ENCODE measurements around the gene HPGDS. TPM values are rescaled to one million over a fixed set of nuclear protein-coding genes. Genes with fewer than 3 reads are reported as not detected.

HPGDS gene
- total RNA-seq, 4 donors from 2014 or later = 3.9 to 8.8 (median 5.0) TPM

- Histone ChIP-seq H3K27ac (no peak overlapping the region), H3K36me3 (no peaks in the 10 kb centered on the region), H3K9me3 (no peaks in the 10 kb centered on the region), H3K27me3 (no peaks in the 10 kb centered on the region), H3K4me3 (no peak overlapping the region), H3K4me1 (no peaks in the 10 kb centered on the region)
- TF ChIP-seq POLR2A (IDR thresholded peaks at IDR 0.05) = no peak
- TF ChIP-seq, protein P1, sequence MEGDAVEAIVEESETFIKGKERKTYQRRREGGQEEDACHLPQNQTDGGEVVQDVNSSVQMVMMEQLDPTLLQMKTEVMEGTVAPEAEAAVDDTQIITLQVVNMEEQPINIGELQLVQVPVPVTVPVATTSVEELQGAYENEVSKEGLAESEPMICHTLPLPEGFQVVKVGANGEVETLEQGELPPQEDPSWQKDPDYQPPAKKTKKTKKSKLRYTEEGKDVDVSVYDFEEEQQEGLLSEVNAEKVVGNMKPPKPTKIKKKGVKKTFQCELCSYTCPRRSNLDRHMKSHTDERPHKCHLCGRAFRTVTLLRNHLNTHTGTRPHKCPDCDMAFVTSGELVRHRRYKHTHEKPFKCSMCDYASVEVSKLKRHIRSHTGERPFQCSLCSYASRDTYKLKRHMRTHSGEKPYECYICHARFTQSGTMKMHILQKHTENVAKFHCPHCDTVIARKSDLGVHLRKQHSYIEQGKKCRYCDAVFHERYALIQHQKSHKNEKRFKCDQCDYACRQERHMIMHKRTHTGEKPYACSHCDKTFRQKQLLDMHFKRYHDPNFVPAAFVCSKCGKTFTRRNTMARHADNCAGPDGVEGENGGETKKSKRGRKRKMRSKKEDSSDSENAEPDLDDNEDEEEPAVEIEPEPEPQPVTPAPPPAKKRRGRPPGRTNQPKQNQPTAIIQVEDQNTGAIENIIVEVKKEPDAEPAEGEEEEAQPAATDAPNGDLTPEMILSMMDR (IDR thresholded peaks at IDR 0.05) = no peak
- no peak for DNase-seq
These were observed 13.8 kb upstream of the HPGDS start for GRCh38 chr4:94356444-94356843.

DNA sequence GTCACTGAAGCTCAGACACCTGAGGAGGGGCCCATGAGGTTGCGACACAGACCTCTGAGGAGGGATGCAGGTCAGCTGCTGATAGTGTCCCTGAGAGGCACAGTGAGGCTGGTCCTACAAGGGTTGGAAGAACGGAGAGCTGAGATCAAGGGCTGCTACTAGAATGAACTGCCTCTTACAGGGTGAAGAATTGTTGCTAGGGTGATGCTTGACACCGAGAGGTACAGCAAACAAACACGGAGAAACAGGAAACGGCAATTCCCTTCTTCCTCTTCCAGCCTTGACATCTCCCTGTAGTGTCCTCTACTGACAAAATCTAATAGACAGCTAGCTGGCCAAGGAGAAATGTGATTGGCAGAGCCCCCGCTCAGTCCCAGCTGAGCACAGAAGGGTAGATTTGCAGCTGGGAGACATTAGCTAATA is 11.8 kb upstream of the HPGDS start:
- no peaks in the 10 kb centered on the region for H3K27me3 ChIP-seq
- no peak for DNase-seq
- no peaks in the 10 kb centered on the region for H3K4me1 ChIP-seq
- H3K36me3 ChIP-seq = no peaks in the 10 kb centered on the region
- no peak overlapping the region for H3K27ac ChIP-seq
- TF ChIP-seq, protein P1 (IDR thresholded peaks at IDR 0.05) = no peak
- TF ChIP-seq POLR2A (IDR thresholded peaks at IDR 0.05) = no peak
- H3K9me3 ChIP-seq = no peaks in the 10 kb centered on the region
- no peak overlapping the region for H3K4me3 ChIP-seq

DNA sequence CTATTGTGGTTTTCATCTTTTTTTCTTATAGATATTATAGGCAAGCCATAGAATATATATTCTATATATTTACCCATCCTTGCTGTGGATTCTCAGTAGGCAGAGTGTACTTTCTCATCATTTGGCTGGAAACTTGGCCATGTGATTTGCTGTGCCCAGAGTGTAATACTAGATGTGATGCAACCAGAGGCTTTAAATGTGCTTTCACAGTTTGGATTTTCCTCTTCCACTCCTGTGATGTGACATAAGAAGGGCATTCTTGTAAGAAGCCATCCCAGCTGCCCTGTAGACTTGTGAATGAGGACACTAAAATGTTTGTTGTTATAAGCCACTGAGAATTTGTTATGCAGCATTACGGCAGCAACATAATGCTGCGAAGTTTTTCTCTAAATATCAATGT is 10.4 kb upstream of the HPGDS start:
- no peaks in the 10 kb centered on the region for H3K9me3 ChIP-seq
- TF ChIP-seq POLR2A (IDR thresholded peaks at IDR 0.05) = no peak
- TF ChIP-seq, protein P1 (IDR thresholded peaks at IDR 0.05) = no peak
- DNase-seq = no peak
- H3K36me3 ChIP-seq = no peaks in the 10 kb centered on the region
- H3K27me3 ChIP-seq = no peaks in the 10 kb centered on the region
- no peak overlapping the region for H3K27ac ChIP-seq
- no peaks in the 10 kb centered on the region for H3K4me1 ChIP-seq
- H3K4me3 ChIP-seq = no peak overlapping the region

DNA sequence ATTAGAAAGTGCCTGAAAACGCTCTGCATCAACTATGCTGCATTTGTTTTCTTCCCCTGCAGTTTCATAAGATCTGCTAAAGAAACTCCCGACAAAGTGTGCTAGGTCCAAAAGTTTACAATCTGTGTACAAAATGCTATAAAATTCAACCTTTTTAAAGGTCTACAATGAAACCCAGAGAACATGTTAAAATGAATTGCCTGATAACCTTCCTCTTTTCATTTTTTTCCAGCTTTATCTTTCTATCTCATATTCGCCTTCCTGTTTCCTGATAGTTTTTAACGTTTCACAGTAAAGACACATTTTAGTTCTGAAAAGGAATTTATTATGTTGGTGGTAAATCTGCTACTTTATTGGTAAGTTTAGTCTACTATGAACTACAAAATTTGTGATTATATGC is 9.5 kb upstream of the HPGDS start:
- Histone ChIP-seq H3K36me3 (no peaks in the 10 kb centered on the region), H3K9me3 (no peaks in the 10 kb centered on the region), H3K27me3 (no peaks in the 10 kb centered on the region), H3K27ac (no peak overlapping the region), H3K4me3 (no peak overlapping the region), H3K4me1 (no peaks in the 10 kb centered on the region)
- TF ChIP-seq POLR2A (IDR thresholded peaks at IDR 0.05) = no peak
- TF ChIP-seq, protein P1 (IDR thresholded peaks at IDR 0.05) = no peak
- DNase-seq = no peak

DNA sequence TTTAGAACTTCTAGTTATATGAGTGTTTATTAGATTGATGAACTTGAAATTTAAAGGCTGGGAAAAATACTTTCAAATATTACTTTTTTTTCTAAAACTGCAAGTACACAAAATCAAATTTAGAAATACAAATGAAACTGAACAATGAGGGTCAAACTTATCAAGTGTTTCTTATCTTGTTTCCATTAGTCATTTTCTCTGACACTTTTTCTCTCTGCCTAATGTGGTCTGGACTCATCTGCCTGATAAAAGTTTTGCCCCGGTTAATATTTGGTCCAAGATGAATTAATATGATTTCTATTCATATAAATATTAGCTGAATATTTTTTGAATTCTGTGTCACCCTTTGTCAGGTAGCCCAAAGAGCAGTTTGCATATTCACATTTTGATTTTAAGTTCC is 8.7 kb upstream of the HPGDS start:
- TF ChIP-seq, protein P1 (IDR thresholded peaks at IDR 0.05) = no peak
- TF ChIP-seq POLR2A (IDR thresholded peaks at IDR 0.05) = no peak
- H3K9me3 ChIP-seq = no peaks in the 10 kb centered on the region
- DNase-seq = no peak
- H3K27me3 ChIP-seq = no peaks in the 10 kb centered on the region
- no peak overlapping the region for H3K27ac ChIP-seq
- no peaks in the 10 kb centered on the region for H3K36me3 ChIP-seq
- H3K4me1 ChIP-seq = no peaks in the 10 kb centered on the region
- no peak overlapping the region for H3K4me3 ChIP-seq

DNA sequence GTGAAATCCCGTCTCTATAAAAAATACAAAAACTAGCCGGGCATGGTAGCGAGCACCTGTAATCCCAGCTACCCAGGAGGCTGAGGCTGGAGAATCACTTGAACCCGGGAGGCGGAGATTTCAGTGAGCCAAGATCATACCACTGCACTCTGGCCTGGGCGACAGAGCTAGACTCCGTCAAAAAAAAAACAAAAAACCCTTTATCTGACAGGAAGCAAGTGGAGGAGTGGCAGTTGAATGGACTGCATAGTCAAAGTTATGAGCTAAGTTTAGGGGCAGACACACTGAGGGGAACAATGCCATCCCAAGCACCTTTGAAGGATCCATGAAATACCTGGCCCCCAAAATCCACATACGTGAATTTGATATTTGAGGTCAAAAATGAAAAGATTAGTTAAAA is 7.5 kb upstream of the HPGDS start:
- H3K27ac ChIP-seq = no peak overlapping the region
- H3K9me3 ChIP-seq = no peaks in the 10 kb centered on the region
- no peak for DNase-seq
- no peak for TF ChIP-seq POLR2A (IDR thresholded peaks at IDR 0.05)
- TF ChIP-seq, protein P1 (IDR thresholded peaks at IDR 0.05) = no peak
- no peaks in the 10 kb centered on the region for H3K36me3 ChIP-seq
- H3K4me3 ChIP-seq = no peak overlapping the region
- H3K4me1 ChIP-seq = no peaks in the 10 kb centered on the region
- H3K27me3 ChIP-seq = no peaks in the 10 kb centered on the region

Measured in Peyer's patch (tissue), 4 donors.